ENCODE measurements around the gene CPED1.

CPED1 gene

GRCh38 chr7:121151774-121152221 lies 163.3 kb downstream of the CPED1 start:
- H3K36me3 ChIP-seq (ENCODE audit: low read depth) = no peaks in the 10 kb centered on the region
- ATAC-seq (ENCODE audit: low read depth) = no peak
- no peaks in the 10 kb centered on the region for H3K4me1 ChIP-seq (ENCODE audit: insufficient read depth, poor library complexity, severe bottlenecking)
- peaks cover 8% of the 10 kb centered on the region for H3K27me3 ChIP-seq (ENCODE audit: insufficient read depth, poor library complexity, severe bottlenecking)
- H3K9me3 ChIP-seq (ENCODE audit: severe bottlenecking) = no peaks in the 10 kb centered on the region
- DNase-seq (ENCODE audit: low spot score) = no peak
- no peak overlapping the region for H3K27ac ChIP-seq (ENCODE audit: poor library complexity, severe bottlenecking)
- TF ChIP-seq CTCF (IDR thresholded peaks at IDR 0.05; ENCODE audit: poor library complexity, severe bottlenecking) = no peak
- H3K4me3 ChIP-seq (ENCODE audit: severe bottlenecking) = no peak overlapping the region

GRCh38 chr7:121153411-121153810 lies 164.9 kb downstream of the CPED1 start:
- H3K9me3 ChIP-seq (ENCODE audit: severe bottlenecking) = no peaks in the 10 kb centered on the region
- H3K27ac ChIP-seq (ENCODE audit: poor library complexity, severe bottlenecking) = no peak overlapping the region
- no peak for TF ChIP-seq CTCF (IDR thresholded peaks at IDR 0.05; ENCODE audit: poor library complexity, severe bottlenecking)
- H3K4me3 ChIP-seq (ENCODE audit: severe bottlenecking) = no peak overlapping the region
- DNase-seq (ENCODE audit: low spot score) (no peak), ATAC-seq (ENCODE audit: low read depth) (no peak)
- no peaks in the 10 kb centered on the region for H3K36me3 ChIP-seq (ENCODE audit: low read depth)
- no peaks in the 10 kb centered on the region for H3K4me1 ChIP-seq (ENCODE audit: insufficient read depth, poor library complexity, severe bottlenecking)
- H3K27me3 ChIP-seq (ENCODE audit: insufficient read depth, poor library complexity, severe bottlenecking) = no peaks in the 10 kb centered on the region

- ATAC-seq (ENCODE audit: low read depth) (no peak), DNase-seq (ENCODE audit: low spot score) (no peak)
- Histone ChIP-seq H3K4me3 (ENCODE audit: severe bottlenecking) (no peak overlapping the region), H3K27ac (ENCODE audit: poor library complexity, severe bottlenecking) (no peak overlapping the region), H3K36me3 (ENCODE audit: low read depth) (no peaks in the 10 kb centered on the region), H3K4me1 (ENCODE audit: insufficient read depth, poor library complexity, severe bottlenecking) (no peaks in the 10 kb centered on the region), H3K9me3 (ENCODE audit: severe bottlenecking) (no peaks in the 10 kb centered on the region), H3K27me3 (ENCODE audit: insufficient read depth, poor library complexity, severe bottlenecking) (no peaks in the 10 kb centered on the region)
- TF ChIP-seq CTCF (IDR thresholded peaks at IDR 0.05; ENCODE audit: poor library complexity, severe bottlenecking) = no peak
Measured at GRCh38 chr7:121153995-121154394, 165.5 kb downstream of the CPED1 start.

GRCh38 chr7:121156825-121157224 lies 168.3 kb downstream of the CPED1 start:
- ATAC-seq (ENCODE audit: low read depth) (no peak), DNase-seq (ENCODE audit: low spot score) (no peak)
- H3K9me3 ChIP-seq (ENCODE audit: severe bottlenecking) = no peaks in the 10 kb centered on the region
- H3K36me3 ChIP-seq (ENCODE audit: low read depth) = no peaks in the 10 kb centered on the region
- H3K4me1 ChIP-seq (ENCODE audit: insufficient read depth, poor library complexity, severe bottlenecking) = no peaks in the 10 kb centered on the region
- H3K4me3 ChIP-seq (ENCODE audit: severe bottlenecking) = no peak overlapping the region
- no peak overlapping the region for H3K27ac ChIP-seq (ENCODE audit: poor library complexity, severe bottlenecking)
- no peaks in the 10 kb centered on the region for H3K27me3 ChIP-seq (ENCODE audit: insufficient read depth, poor library complexity, severe bottlenecking)
- TF ChIP-seq CTCF (IDR thresholded peaks at IDR 0.05; ENCODE audit: poor library complexity, severe bottlenecking) = no peak

- ATAC-seq (ENCODE audit: low read depth) (no peak), DNase-seq (ENCODE audit: low spot score) (no peak)
- no peaks in the 10 kb centered on the region for H3K27me3 ChIP-seq (ENCODE audit: insufficient read depth, poor library complexity, severe bottlenecking)
- no peaks in the 10 kb centered on the region for H3K4me1 ChIP-seq (ENCODE audit: insufficient read depth, poor library complexity, severe bottlenecking)
- no peaks in the 10 kb centered on the region for H3K36me3 ChIP-seq (ENCODE audit: low read depth)
- H3K4me3 ChIP-seq (ENCODE audit: severe bottlenecking) = no peak overlapping the region
- no peaks in the 10 kb centered on the region for H3K9me3 ChIP-seq (ENCODE audit: severe bottlenecking)
- no peak for TF ChIP-seq CTCF (IDR thresholded peaks at IDR 0.05; ENCODE audit: poor library complexity, severe bottlenecking)
- H3K27ac ChIP-seq (ENCODE audit: poor library complexity, severe bottlenecking) = no peak overlapping the region
Measured at GRCh38 chr7:121157341-121157751, 168.8 kb downstream of the CPED1 start.

Data from RWPE2 (cell line).